HG02852 (cell line): ENCODE results near the gene ANKRD7.
"Not testable (repeated sequence)": the region's sequence is repeated elsewhere in the genome, so short reads cannot be mapped to it uniquely, and the experiment has no call there.

ENCODE experiments used
- ATAC-seq: cut with Tn5 transposase; IDR thresholded peaks from one replicate; pipeline ENCODE4 v1.9.1; 2021; ENCODE audit warnings: mild to moderate bottlenecking, moderate library complexity; ENCODE audit not compliant: unreplicated experiment

Gene ANKRD7

DNA sequence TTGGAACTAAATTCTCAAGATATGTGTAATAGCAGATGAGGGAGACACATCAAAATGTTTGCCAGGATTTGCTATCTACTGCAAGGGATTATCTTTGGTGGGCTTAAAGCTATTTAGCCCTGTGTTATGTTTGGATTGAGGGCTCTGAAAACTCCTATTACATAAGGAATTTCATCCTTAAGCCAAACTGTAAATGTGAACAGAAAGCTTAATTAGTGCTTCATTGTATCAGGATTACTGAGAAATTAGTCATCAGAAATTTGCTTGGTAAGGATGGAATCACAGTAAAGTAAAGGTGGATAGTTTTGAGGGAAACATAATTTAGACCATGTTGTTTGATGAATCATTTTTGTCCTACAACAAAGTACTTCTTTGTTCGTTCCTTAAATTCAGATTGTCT is 8.3 kb downstream of the ANKRD7 start:
- no peak for ATAC-seq

DNA sequence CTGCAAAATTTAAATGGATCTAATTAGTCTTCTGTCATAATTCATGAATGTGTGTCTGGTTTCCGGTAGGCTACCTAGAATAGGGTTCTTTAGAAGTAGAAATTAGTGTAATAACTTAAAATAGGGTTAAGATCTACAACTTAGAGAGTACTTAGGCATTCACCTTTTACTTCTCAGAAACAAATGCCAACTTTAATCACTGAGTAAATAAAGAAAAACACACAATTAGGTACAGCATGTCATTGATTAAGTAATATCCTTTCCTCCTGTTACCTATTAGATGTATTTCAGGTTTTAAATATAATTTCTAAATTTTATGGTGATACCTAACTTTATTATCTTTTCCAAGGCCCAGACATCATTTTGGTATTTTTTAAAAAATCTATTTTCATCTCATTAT is 9.3 kb downstream of the ANKRD7 start:
- ATAC-seq: no peak

DNA sequence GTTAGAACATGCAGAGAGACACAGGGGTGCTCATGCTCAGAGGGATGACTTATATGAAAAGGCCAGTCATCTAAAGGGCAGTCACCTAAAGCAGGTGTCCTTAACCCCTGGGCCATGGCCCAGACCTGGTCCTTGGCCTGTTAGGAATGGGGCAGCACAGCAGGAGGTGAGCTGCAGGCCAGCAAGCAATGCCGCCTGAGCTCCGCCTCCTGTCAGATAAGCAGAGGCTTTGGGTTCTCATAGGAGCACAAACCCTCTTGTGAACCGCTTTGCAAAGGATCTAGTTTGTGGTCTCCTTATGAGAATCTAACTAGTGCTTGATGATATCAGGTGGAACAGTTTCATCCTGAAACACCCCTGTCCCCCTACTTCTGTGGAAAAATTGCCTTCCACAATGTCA is 14.5 kb downstream of the ANKRD7 start:
- ATAC-seq: no peak

DNA sequence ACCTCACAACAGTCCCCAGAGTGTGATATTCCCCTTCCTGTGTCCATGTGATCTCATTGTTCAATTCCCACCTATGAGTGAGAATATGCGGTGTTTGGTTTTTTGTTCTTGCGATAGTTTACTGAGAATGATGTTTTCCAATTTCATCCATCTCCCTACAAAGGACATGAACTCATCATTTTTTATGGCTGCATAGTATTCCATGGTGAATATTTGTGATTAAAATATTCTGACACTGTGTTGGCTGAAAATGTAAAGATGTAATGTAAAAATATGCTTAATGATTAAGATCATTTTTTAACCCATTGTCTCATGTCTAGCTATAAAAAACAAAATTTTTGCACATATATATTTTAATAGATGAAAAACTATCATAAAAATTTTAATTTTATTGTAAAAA is 15.8 kb downstream of the ANKRD7 start:
- ATAC-seq: not testable (repeated sequence)

DNA sequence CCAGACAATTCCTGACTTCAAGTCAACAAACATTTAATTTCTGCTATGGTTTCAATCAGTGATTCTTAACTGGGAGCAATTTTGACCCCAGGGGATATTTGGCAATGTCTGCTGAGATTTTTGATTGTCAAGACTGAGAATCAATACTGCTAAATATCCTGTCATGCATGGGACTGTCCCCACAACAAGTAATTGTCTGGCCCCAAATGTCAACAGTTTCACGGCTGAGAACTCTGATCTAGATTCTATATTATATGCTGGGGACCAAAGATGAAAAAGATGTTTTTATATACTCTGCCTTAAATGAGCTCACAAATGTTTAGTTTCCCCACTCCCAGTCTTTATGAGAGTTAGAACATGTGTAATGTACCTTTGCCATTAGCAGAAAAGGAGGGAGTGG is 19.2 kb downstream of the ANKRD7 start:
- no peak for ATAC-seq

DNA sequence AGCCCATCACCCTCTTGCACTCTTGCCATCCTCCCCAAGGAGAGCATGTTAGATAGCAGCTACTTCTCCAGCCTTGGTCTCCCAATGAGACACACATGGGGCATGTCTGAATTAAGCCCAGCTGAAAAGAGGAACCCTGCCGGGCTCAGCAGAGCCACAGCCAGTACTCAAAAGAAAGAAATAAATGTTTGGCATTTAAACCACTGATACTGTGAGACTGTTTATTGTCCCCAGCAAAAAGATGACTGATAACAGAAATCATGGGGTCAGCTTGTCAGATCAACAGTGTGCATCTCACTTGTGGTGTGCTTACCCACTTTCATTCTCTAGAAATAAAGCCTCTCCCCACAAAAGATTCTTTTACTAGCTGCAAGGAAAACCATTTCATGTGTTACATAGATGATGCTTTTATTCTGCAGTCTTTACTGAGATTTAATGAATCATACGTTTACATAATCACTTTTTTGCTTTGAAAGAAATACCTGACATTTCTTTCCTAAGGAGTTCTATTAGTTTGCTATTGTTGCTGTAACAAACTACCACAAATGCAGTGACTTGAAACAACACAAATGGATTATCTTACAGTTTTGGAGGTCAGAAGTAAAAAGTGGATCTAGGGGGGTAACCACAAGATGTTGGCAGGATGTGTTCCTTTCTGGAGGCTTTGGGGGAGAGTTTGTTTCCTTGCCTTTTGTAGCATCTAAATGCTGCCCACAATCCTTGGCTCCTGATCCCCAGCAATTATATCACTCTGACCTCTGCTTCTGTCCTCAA is 20.9 kb downstream of the ANKRD7 start:
- ATAC-seq: peak; percentile 77

DNA sequence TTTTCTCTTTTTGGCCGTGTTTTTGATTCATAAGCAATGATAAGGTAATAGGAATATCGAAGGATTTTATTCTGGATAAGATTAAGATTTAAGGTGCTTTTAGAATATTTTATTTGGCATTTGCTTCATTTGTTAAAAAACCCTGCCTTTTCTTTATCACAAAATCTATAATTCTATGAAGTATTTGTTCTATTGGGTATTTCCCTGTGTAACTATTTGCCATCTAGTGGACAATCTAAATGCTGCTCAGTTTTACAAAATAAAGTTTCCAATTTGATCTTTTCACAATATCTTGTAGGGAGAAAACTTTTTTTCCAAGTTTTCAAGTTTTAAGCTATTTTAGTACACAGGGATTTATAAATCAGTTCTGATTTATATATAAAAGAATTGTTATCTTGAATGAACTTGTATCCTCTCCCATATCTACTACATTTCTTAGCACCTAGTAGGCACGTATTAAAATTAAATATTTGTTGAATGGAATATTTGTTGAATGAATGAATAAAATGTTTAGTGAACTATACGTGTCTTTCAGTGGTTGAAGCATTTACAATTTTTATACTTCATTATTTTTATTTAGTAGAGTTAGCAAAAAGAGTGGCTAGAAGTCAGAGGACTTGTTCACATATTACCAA is 26.5 kb downstream of the ANKRD7 start:
- ATAC-seq: no peak

DNA sequence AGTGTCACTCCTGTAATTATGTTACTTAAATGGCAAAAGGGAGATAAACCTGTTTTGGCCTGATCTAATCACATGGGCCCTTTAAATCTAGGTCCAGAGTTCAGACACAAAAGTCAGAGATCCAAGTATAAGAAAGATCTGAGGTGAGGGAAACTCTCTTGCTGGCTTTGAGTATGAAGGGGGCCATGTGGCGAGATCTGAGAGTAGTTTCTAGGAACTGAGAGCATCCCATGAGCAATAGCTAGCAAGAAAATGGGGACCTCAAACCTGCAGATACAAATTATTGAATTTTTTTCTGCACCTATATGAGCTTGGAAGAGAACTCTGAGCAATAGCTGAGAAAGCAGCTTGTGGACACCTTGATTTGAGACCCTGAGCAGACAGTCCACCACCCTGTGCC is 27.6 kb downstream of the ANKRD7 start:
- peak; percentile 69 for ATAC-seq

DNA sequence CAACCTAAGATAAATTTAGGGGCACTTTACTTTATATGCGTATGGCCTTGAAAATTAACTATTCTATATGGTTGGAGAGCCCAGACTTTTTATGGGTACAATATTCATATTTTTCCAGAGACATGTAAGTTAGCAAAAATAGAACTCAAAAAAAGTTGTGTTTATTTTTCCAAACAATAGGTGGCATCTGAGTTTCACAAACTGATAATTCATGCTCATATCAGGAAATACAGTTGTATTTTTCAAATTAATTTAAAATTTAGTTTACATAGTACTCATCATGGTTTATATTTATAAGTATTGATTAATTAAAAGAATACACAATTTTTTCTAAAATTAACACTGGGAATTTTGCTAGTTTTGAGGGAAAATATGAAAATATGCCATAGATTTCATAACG is 34.6 kb downstream of the ANKRD7 start:
- no peak for ATAC-seq

DNA sequence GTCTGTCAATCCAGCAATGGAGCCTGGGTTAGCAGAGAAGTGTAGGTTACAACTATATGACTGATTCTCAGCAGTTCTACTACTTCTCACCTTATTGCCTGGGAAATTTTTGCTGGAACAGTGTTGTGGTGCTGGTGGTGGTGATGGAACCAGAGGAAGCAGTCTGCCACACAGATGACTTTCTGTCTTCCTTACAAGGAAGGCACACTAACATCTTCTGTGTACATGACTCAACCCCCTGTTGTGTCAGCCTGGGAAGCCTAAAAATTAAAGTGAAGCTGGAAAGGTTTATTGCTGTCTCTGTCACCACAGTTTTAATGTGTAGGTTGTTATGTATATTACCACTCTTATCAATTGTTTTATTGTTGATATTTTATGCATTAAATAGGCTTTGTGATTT is 40.3 kb downstream of the ANKRD7 start:
- ATAC-seq: no peak

DNA sequence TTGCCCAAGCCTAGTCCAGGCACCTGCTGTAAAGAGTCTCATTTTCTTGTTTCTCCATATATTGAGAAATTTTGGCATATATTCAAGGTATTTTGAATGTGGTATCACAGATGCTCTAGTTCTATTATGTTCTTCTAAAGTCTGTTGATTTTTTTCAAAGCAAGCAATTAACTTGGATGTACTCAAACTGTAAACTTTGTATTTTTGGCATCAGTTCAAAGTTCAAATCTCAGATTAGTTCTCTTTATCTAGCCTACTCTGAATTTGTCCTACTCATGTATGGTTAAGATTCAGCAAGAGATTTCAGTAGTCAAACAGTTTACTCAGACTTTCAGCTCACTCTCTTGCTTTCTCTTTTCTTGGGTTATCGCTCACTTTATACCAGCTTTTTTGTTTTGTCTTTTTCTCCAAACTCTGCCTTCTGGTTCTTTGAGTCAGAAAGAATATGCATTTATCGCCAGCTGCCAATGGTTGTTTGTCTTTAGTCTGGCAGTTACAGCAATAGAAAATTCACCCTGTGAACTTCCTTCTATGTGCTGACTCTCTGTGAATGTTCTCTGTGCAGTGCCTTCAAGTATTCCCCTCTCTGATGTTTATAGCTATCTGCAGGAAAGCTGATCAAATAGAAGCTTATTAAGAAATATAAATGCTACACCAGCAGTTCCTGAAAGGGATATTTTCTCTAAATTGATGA is 56.0 kb downstream of the ANKRD7 start:
- no peak for ATAC-seq

DNA sequence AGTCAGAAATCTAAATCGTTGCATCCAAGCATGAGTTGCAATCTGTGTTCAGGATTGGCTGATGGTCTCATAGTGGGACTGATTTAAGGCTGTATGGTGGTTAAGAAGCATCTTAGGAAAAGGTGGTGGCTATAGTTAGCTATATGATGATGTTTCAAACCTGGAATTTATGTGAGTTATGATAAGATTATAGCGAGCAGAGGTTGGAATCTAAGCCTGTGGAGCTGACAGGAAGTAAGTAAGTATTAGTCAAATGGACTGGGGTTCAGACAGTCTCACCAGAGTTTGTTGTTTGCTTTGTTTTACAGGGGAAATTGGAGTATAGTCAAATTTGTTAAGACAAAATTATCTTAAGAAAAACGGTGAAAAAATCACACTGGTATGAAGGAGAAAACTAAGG is 56.7 kb downstream of the ANKRD7 start:
- no peak for ATAC-seq

DNA sequence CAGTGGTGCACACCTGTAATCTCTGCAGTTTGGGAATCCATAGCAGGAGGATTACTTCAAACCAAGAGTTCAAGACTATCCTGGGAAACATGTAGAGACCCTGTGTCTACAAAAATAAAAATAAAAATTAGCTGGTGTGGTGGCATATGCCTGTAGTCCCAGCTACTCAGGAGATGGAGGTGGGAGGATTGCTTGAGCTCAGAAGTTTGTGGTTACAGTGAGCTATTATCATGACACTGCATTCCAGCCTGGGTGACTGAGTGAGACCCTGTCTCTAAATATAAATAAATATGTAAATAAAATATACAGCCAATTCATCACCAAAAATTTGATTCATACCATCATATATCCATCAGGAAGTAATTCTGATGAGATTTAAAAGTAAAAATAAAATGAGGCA is 60.9 kb downstream of the ANKRD7 start:
- ATAC-seq: no peak

DNA sequence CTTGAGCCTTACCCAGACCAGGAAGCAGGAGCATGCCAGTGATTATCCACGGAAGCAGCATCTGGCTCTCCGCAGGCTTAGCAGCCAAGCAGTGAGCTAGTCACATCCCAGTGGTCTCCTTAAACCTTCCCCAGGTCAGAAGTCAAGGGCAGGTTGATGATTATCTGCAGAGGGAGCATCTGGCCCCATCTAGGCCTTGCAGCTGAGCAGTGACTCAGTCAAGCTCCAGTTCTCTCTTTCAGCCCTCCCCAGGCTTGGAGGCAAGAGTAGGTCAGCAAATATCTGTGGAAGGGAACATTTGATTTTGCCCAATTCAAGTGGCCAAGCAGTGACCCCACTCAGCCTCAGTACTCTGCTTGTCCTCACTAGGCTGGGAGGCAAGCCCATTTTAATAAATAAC is 61.6 kb downstream of the ANKRD7 start:
- ATAC-seq: no peak

DNA sequence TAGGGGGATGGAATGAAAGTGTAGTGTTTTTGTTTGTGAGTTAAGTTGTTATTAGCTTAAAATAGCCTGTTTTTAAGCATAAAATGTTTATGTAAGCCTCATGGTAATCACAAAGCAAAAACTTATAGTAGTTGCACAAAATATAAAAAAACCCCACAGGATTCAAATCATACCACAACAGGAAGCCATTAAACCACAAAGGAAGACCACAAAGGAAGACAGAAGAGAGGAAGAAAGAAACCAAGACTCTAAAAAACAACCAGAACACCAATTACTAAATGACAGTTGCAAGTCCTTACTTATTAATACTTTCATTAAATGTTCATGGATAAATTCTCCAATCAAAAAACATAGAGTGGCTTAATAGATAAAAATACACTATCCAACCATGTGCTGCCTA is 63.6 kb downstream of the ANKRD7 start:
- peak; percentile 85 for ATAC-seq

DNA sequence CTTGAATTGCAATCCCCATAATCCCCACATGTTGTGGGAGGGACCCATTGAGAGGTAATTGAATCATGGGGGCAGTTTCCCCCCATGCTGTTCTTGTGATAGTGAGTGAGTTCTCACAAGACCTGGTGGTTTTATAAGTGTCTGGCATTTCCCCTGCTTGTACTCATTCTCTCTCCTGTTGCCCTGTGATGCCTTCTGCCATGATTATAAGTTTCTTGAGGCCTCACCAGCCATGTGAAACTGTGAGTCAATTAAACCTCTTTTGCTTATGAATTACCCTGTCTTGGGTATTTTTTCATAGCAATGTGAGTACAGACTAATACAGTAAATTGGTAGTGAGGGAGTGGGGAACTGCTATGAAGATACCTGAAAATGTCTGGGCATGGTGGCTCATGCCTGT is 65.0 kb downstream of the ANKRD7 start:
- no peak for ATAC-seq
